Esophagus muscularis mucosa (tissue), 3 donors: ENCODE results near the gene TAGAP.

Source experiments
- POLR2AphosphoS5 ChIP-seq, 2 donors: sonication (generic); formaldehyde crosslinking; IDR thresholded peaks; one replicate each; pipeline ENCODE4 v1.6.1; 2017; ENCODE audit warnings: antibody characterized with exemption in 2 of 2
- TF ChIP-seq, protein P1 (sequence below), 3 experiments: fragments of 200-600 bp in 2 of 3; fragments of 450-650 bp in 1 of 3; sonication (generic) in 2 of 3; IDR thresholded peaks; one replicate each; pipeline ENCODE4 v1.5.1; 2017 to 2019; ENCODE audit warnings: antibody characterized with exemption in 3 of 3, mild to moderate bottlenecking in 2 of 3, moderate library complexity in 1 of 3

DNA sequence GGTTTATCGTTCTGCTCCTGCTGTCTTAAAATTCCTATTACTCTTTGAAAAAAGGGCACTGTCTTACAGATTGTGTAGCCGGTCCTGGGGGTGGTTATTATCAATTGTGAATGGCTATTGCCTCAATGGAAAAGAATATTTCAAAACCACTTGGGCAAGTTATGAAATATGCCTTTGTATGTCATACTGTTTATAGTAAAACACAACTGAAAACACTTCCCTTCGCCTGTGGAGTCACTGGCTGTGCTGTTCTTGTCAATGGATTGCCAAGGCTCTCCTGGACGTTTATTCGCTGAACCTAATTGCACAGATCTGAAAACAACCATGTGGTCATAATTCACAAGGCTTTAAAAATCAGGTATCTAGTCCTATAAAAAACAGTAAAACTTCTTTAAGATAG is 47.8 kb upstream of the TAGAP start:
- TF ChIP-seq, protein P1, sequence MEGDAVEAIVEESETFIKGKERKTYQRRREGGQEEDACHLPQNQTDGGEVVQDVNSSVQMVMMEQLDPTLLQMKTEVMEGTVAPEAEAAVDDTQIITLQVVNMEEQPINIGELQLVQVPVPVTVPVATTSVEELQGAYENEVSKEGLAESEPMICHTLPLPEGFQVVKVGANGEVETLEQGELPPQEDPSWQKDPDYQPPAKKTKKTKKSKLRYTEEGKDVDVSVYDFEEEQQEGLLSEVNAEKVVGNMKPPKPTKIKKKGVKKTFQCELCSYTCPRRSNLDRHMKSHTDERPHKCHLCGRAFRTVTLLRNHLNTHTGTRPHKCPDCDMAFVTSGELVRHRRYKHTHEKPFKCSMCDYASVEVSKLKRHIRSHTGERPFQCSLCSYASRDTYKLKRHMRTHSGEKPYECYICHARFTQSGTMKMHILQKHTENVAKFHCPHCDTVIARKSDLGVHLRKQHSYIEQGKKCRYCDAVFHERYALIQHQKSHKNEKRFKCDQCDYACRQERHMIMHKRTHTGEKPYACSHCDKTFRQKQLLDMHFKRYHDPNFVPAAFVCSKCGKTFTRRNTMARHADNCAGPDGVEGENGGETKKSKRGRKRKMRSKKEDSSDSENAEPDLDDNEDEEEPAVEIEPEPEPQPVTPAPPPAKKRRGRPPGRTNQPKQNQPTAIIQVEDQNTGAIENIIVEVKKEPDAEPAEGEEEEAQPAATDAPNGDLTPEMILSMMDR (IDR thresholded peaks at IDR 0.05), result no peak
- no peak for TF ChIP-seq POLR2AphosphoS5 (IDR thresholded peaks at IDR 0.05)
